ENCODE measurements around the gene SLC22A9.

SLC22A9 gene

GRCh38 chr11:63445118-63445517 lies 75.5 kb downstream of the SLC22A9 start:
- no peak for DNase-seq

DNA sequence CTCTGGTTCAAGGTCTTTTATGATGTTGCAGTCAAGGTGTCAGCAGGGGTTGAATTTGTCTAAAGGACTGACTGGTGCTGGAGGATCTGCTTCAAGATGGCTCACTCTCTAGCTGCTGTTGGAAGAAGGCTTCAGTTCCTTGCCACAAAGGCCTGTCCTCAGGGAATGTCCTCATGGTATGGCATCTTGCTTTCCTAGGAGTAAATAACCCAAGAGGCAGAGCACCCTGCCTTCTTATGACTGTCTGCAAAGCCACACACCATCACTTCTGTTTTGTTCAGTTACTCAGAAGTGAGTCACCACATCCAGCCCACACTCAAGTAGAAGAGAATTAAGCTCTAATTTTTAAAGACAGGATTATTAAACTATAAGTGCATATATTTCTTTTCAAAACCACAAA lies 76.1 kb downstream of the SLC22A9 start:
- DNase-seq, result no peak

- no peak for DNase-seq
Measured at GRCh38 chr11:63448646-63449045, 79.1 kb downstream of the SLC22A9 start.

DNA sequence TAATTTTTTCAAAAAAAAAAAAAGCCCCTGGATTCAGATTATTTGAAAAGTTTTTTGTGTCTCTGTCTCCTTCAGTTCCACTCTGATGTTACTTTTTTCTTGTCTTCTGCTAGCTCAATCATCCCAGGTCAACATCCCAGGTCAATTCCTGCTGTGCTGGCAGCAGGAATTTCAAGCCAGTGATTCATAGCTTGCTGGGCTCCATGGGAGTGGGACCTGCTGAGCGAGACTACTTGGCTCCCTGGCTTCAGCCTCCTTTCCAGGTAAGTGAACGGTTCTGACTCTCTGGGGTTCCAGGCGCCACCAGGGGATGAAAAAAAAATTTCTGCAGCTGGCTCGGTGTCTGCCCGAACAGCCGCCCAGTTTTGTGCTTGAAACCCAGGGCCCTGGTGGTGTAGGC lies 90.0 kb downstream of the SLC22A9 start:
- DNase-seq, result no peak
